ENCODE results near the gene CHRD.
"Not testable (repeated sequence)": the region's sequence is repeated elsewhere in the genome, so short reads cannot be mapped to it uniquely, and the experiment has no call there.

Gene CHRD

GRCh38 chr3:184417619-184418327, 37.9 kb downstream of the CHRD start:
- peak; percentile 88 for DNase-seq (ENCODE audit: low spot score)

- no peak for DNase-seq (ENCODE audit: low spot score)
Measured at GRCh38 chr3:184419171-184419570, 39.3 kb downstream of the CHRD start.

GRCh38 chr3:184423561-184423960, 43.7 kb downstream of the CHRD start:
- DNase-seq (ENCODE audit: low spot score): no peak

GRCh38 chr3:184426691-184427141, 46.9 kb downstream of the CHRD start:
- no peak for DNase-seq (ENCODE audit: low spot score)

- DNase-seq (ENCODE audit: low spot score): no peak
Measured at GRCh38 chr3:184428561-184429175, 48.8 kb downstream of the CHRD start.

GRCh38 chr3:184429786-184430185, 49.9 kb downstream of the CHRD start:
- DNase-seq (ENCODE audit: low spot score): no peak

- DNase-seq (ENCODE audit: low spot score): no peak
Measured at GRCh38 chr3:184430940-184431339, 51.1 kb downstream of the CHRD start.

GRCh38 chr3:184433178-184433577, 53.3 kb downstream of the CHRD start:
- DNase-seq (ENCODE audit: low spot score): not testable (repeated sequence)

GRCh38 chr3:184439096-184439495, 59.2 kb downstream of the CHRD start:
- no peak for DNase-seq (ENCODE audit: low spot score)
